PC-9 (cell line): ENCODE measurements around the gene C5orf63. TPM values are rescaled to one million over a fixed set of nuclear protein-coding genes. Genes with fewer than 3 reads are reported as not detected.

Experiments
- BruUV-seq: library from RNA; stranded (reverse); fragments of 400-500 nt; replicated peaks from 2 replicates; lab custom pipeline; 2021; lab: Mats Ljungman, UMichigan
- CTCF ChIA-PET: fragments of 300-600 bp; sonication (Branson Sonifier 250); formaldehyde crosslinking; loops from one replicate; lab custom pipeline; 2022; ENCODE audit warnings: antibody characterized with exemption; lab: Charles Lee
- POLR2A ChIA-PET: fragments of 300-600 bp; sonication (Branson Sonifier 250); formaldehyde crosslinking; loops from one replicate; lab custom pipeline; 2022; ENCODE audit warnings: antibody characterized with exemption; ENCODE audit not compliant: unreplicated experiment; lab: Charles Lee
- DNase-seq, 2 experiments: peaks; one replicate each; pipeline versions ENCODE4 v3.0.0 to v3.0.0-alpha.2; 2015 to 2022; ENCODE audit warnings: mixed read lengths in 1 of 2
- H2AFZ ChIP-seq: fragments of 200-600 bp; sonication (generic); 2 replicates; pipeline ENCODE4 v1.8.1; 2017; ENCODE audit warnings: antibody characterized with exemption
- H3F3A ChIP-seq: fragments of 200-600 bp; sonication (generic); 2 replicates; pipeline ENCODE4 v1.8.1; 2017; ENCODE audit warnings: antibody characterized with exemption, mild to moderate bottlenecking, low read depth; ENCODE audit not compliant: insufficient read depth
- H3K27ac ChIP-seq: fragments of 200-600 bp; sonication (generic); 2 replicates; pipeline ENCODE4 v1.6.1; 2016; ENCODE audit warnings: mixed run types
- H3K27me3 ChIP-seq: fragments of 200-600 bp; sonication (generic); 2 replicates; pipeline ENCODE4 v1.6.1; 2016; ENCODE audit warnings: low read depth, mixed run types; ENCODE audit not compliant: insufficient read depth
- H3K36me3 ChIP-seq: fragments of 200-600 bp; sonication (generic); 2 replicates; pipeline ENCODE4 v1.6.1; 2016; ENCODE audit warnings: low read depth, mixed run types
- H3K4me1 ChIP-seq: fragments of 200-600 bp; sonication (generic); replicated peaks from 2 replicates; pipeline ENCODE4 v1.6.1; 2016; ENCODE audit warnings: mixed run types; ENCODE audit not compliant: insufficient read depth
- H3K4me2 ChIP-seq: fragments of 200-600 bp; sonication (generic); 2 replicates; pipeline ENCODE4 v1.6.1; 2017; ENCODE audit warnings: mixed run types
- H3K4me3 ChIP-seq: fragments of 200-600 bp; sonication (generic); 2 replicates; pipeline ENCODE4 v1.6.1; 2016; ENCODE audit warnings: mixed run types
- H3K79me2 ChIP-seq: fragments of 200-600 bp; sonication (generic); 2 replicates; pipeline ENCODE4 v1.6.1; 2017; ENCODE audit warnings: low read depth, mixed run types
- H3K9me2 ChIP-seq: fragments of 200-600 bp; sonication (generic); 2 replicates; pipeline ENCODE4 v1.8.1; 2017; ENCODE audit warnings: mild to moderate bottlenecking; ENCODE audit not compliant: insufficient read depth
- H3K9me3 ChIP-seq: fragments of 200-600 bp; sonication (generic); 2 replicates; pipeline ENCODE4 v1.8.1; 2016; ENCODE audit warnings: low read depth; ENCODE audit not compliant: insufficient read depth
- H4K20me1 ChIP-seq: fragments of 200-600 bp; sonication (generic); 2 replicates; pipeline ENCODE4 v1.8.1; 2017; ENCODE audit not compliant: insufficient read depth
- EZH2 ChIP-seq: fragments of 200-600 bp; sonication (generic); IDR thresholded peaks from 2 replicates; pipeline ENCODE4 v1.8.0; 2017; ENCODE audit warnings: antibody characterized with exemption, low read depth
- intact Hi-C: fragments of 100-400 bp; cut with micrococcal nuclease; formaldehyde crosslinking; loops from one replicate; pipeline ENCODE4 v1.10.0; 2022; ENCODE audit not compliant: unreplicated experiment
- total RNA-seq: library from RNA; stranded (reverse); gene quantifications from 2 replicates; pipeline ENCODE4 v1.2.3, GENCODE V29; 2021
- TF ChIP-seq, protein P1 (sequence below): fragments of 200-600 bp; sonication (generic); conservative IDR thresholded peaks from 2 replicates; pipeline ENCODE4 v1.6.1; 2017; ENCODE audit warnings: mixed run types, antibody characterized with exemption, mild to moderate bottlenecking, moderate library complexity

Gene C5orf63
- total RNA-seq, 1 experiment from 2014 or later = 9.8 TPM

DNA sequence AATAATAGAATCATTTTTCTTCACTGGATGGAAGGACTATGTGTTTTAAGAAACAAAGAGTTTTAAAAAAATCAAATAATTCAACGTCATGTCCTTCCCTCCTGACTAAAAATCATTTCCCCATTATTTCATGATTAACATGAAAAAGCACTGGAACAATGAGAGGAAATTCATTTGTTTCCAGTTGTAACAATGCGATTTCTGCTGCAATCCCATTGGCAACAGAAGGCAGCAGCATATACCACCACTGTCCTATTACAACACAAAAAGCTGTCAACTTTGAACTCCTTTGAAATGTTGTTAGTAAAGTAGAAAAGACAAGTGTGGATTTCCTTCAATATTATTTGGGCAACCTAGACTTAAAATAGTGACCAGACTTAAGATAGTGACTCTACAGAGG is 3.1 kb downstream of the C5orf63 start:
- H3K4me2 ChIP-seq = no peak overlapping the region
- TF ChIP-seq EZH2 = no peak
- no peak overlapping the region for H3K27ac ChIP-seq
- no peaks in the 10 kb centered on the region for H3K79me2 ChIP-seq
- H2AFZ ChIP-seq = no peak overlapping the region
- POLR2A ChIA-PET = no interaction called here
- 0 out of 2 replicates have a peak, but pooled peaks cover 5% of the 10 kb centered on the region for H3K4me1 ChIP-seq
- intact Hi-C loops = no loop called here
- no peak overlapping the region for H3K4me3 ChIP-seq
- H3K36me3 ChIP-seq = no peaks in the 10 kb centered on the region
- no peaks in the 10 kb centered on the region; the same call in 1 of the 2 replicates for H3K9me3 ChIP-seq
- H3F3A ChIP-seq = no peaks in the 10 kb centered on the region
- no peaks in the 10 kb centered on the region for H4K20me1 ChIP-seq
- CTCF ChIA-PET = no interaction called here
- no TSS peak for BruUV-seq
- H3K27me3 ChIP-seq = no peaks in the 10 kb centered on the region
- H3K9me2 ChIP-seq = no peaks in the 10 kb centered on the region
- no peak for DNase-seq

DNA sequence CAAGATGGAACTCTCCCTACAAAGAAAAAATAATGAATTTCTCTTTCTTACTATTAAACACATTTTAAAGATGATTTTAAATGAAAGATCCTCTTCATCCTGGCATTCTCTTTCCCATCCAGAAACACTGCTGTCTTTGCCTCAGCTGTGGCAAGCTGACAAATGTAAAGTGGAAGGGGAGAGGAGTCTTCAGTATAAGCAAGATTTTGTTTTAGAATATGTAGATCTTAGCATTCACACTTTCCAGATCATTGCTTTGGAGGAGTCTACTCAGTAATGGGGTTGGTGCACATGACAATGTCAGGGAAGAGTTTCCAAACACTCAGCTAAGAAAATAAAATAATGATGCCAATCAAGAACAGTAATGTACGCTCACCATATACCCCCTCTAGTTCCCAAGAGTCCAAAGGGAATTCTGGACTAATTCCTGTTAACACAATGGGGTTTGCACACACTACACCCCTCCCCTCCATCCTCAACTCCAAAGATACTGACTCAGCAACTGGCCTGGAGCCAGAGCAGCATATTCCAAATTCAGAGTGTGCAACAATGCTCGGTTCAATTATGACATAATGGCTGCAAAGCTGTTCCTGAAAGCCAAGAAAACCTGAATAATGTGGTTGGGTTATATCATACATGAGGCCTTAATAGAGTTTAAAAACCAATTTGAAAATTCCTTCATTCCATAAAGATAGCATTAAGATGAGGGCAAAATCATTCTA is 4.6 kb downstream of the C5orf63 start:
- H2AFZ ChIP-seq = no peak overlapping the region
- no peaks in the 10 kb centered on the region for H3F3A ChIP-seq
- no peaks in the 10 kb centered on the region; the same call in 1 of the 2 replicates for H3K9me3 ChIP-seq
- H3K4me3 ChIP-seq = no peak overlapping the region
- H3K27ac ChIP-seq = no peak overlapping the region
- no peaks in the 10 kb centered on the region for H3K27me3 ChIP-seq
- BruUV-seq = no TSS peak
- no peaks in the 10 kb centered on the region for H3K79me2 ChIP-seq
- no peak overlapping the region for H3K4me2 ChIP-seq
- no peak for DNase-seq
- H3K36me3 ChIP-seq = no peaks in the 10 kb centered on the region
- POLR2A ChIA-PET = no interaction called here
- CTCF ChIA-PET = no interaction called here
- H3K9me2 ChIP-seq = 0 out of 2 replicates have a peak, but pooled peaks cover 3% of the 10 kb centered on the region
- TF ChIP-seq EZH2 = no peak
- TF ChIP-seq, protein P1, sequence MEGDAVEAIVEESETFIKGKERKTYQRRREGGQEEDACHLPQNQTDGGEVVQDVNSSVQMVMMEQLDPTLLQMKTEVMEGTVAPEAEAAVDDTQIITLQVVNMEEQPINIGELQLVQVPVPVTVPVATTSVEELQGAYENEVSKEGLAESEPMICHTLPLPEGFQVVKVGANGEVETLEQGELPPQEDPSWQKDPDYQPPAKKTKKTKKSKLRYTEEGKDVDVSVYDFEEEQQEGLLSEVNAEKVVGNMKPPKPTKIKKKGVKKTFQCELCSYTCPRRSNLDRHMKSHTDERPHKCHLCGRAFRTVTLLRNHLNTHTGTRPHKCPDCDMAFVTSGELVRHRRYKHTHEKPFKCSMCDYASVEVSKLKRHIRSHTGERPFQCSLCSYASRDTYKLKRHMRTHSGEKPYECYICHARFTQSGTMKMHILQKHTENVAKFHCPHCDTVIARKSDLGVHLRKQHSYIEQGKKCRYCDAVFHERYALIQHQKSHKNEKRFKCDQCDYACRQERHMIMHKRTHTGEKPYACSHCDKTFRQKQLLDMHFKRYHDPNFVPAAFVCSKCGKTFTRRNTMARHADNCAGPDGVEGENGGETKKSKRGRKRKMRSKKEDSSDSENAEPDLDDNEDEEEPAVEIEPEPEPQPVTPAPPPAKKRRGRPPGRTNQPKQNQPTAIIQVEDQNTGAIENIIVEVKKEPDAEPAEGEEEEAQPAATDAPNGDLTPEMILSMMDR = no peak
- H3K4me1 ChIP-seq = 0 out of 2 replicates have a peak, but pooled peaks cover 5% of the 10 kb centered on the region
- intact Hi-C loops = no loop called here
- H4K20me1 ChIP-seq = no peaks in the 10 kb centered on the region

DNA sequence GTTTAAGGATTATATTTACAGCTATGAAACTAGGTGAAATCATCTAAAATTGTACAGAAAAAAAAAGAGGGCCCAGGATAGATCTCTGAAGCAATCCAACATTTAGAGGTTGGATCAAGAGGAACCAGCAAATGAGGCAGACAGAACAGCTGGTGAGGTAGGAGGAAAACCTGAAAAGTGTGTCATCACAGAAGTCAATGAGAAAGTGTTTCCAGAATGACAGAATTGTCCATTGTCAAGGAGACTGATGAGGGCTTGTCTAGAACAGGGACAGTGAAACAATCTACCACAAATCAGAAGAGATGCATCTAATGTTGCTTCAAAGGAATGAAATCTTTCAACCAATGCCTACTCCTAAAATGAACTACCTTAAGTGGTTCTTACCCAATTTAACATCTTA is 6.6 kb downstream of the C5orf63 start:
- Histone ChIP-seq H3K36me3 (no peaks in the 10 kb centered on the region), H4K20me1 (no peaks in the 10 kb centered on the region), H3K9me2 (0 out of 2 replicates have a peak, but pooled peaks cover 8% of the 10 kb centered on the region), H3K27me3 (no peaks in the 10 kb centered on the region), H3K27ac (no peak overlapping the region), H3K9me3 (no peaks in the 10 kb centered on the region; the same call in 1 of the 2 replicates), H3K4me1 (no peaks in the 10 kb centered on the region), H3K4me2 (no peak overlapping the region), H3F3A (no peaks in the 10 kb centered on the region), H3K4me3 (no peak overlapping the region), H2AFZ (no peak overlapping the region), H3K79me2 (no peaks in the 10 kb centered on the region)
- TF ChIP-seq, protein P1 = no peak
- TF ChIP-seq EZH2 = no peak
- BruUV-seq = no TSS peak
- CTCF ChIA-PET = no interaction called here
- no peak for DNase-seq
- POLR2A ChIA-PET = no interaction called here
- intact Hi-C loops = no loop called here
